Measurements from ENCODE around the gene RAN. TPM values are rescaled to one million over a fixed set of nuclear protein-coding genes. Genes with fewer than 3 reads are reported as not detected.

RAN gene
- total RNA-seq, 1 donor from 2014 or later = 163 TPM

Small RNA genes within 50 kb of the gene (small RNA-seq; reads per million reads assigned to genes)
- not detected for gene RF00019 (ENCODE audit: low replicate concordance)
- not detected for gene RNU6-1077P (ENCODE audit: low replicate concordance)

Other genes with a start within 250 kb of the RAN start
- gene RIMBP2, start 155.8 kb upstream of the RAN start, total RNA-seq = 5.8 TPM
- 14.4 TPM for gene STX2, start 32.8 kb upstream of the RAN start, total RNA-seq
- 7.3 TPM for gene ADGRD1, start 81.8 kb downstream of the RAN start, total RNA-seq